Measurements from ENCODE around the gene MARVELD2.

DNA sequence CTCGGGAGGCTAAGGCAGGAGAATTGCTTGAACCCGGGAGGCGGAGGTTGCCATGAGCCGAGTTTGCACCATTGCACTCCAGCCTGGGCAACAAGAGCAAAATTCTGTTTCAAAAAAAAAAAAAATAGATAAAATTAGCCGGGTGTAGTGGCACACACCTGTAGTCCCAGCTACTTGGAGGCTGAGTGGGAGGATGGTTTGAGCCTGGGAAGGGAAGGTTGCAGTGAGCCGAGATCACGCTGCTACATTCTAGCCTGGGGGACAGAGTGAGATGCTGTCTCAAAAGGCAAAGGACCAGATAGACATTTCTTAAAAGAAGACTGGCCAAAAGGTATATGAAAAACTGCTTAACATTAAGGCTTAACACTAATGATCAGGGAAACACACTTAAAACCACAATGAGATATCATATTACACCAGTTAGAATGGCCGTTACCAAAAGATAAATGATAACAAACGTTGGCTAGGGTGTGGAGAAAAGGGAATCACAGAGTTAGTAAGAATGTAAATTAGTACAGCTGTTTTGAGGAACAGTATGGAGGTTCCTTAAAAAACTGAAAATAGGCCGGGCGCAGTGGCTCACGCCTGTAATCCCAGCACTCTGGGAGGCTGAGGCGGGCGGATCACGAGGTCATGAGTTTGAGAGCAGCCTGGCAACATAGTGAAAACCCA lies 10.1 kb upstream of the MARVELD2 start:
- TF ChIP-seq, protein P1, sequence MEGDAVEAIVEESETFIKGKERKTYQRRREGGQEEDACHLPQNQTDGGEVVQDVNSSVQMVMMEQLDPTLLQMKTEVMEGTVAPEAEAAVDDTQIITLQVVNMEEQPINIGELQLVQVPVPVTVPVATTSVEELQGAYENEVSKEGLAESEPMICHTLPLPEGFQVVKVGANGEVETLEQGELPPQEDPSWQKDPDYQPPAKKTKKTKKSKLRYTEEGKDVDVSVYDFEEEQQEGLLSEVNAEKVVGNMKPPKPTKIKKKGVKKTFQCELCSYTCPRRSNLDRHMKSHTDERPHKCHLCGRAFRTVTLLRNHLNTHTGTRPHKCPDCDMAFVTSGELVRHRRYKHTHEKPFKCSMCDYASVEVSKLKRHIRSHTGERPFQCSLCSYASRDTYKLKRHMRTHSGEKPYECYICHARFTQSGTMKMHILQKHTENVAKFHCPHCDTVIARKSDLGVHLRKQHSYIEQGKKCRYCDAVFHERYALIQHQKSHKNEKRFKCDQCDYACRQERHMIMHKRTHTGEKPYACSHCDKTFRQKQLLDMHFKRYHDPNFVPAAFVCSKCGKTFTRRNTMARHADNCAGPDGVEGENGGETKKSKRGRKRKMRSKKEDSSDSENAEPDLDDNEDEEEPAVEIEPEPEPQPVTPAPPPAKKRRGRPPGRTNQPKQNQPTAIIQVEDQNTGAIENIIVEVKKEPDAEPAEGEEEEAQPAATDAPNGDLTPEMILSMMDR (IDR thresholded peaks at IDR 0.05; ENCODE audit: insufficient read depth, low read length): no peak
- TF ChIP-seq, protein P2, sequence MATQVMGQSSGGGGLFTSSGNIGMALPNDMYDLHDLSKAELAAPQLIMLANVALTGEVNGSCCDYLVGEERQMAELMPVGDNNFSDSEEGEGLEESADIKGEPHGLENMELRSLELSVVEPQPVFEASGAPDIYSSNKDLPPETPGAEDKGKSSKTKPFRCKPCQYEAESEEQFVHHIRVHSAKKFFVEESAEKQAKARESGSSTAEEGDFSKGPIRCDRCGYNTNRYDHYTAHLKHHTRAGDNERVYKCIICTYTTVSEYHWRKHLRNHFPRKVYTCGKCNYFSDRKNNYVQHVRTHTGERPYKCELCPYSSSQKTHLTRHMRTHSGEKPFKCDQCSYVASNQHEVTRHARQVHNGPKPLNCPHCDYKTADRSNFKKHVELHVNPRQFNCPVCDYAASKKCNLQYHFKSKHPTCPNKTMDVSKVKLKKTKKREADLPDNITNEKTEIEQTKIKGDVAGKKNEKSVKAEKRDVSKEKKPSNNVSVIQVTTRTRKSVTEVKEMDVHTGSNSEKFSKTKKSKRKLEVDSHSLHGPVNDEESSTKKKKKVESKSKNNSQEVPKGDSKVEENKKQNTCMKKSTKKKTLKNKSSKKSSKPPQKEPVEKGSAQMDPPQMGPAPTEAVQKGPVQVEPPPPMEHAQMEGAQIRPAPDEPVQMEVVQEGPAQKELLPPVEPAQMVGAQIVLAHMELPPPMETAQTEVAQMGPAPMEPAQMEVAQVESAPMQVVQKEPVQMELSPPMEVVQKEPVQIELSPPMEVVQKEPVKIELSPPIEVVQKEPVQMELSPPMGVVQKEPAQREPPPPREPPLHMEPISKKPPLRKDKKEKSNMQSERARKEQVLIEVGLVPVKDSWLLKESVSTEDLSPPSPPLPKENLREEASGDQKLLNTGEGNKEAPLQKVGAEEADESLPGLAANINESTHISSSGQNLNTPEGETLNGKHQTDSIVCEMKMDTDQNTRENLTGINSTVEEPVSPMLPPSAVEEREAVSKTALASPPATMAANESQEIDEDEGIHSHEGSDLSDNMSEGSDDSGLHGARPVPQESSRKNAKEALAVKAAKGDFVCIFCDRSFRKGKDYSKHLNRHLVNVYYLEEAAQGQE (IDR thresholded peaks at IDR 0.05; ENCODE audit: insufficient replicate concordance, low read depth): no peak
- no peak for TF ChIP-seq GABPA (IDR thresholded peaks at IDR 0.05; ENCODE audit: low read depth)
